Endometrial microvascular endothelial cells (primary cell): ENCODE data around the gene GLRA1. TPM values are rescaled to one million over a fixed set of nuclear protein-coding genes. Genes with fewer than 3 reads are reported as not detected.
"Not testable (repeated sequence)": the region's sequence is repeated elsewhere in the genome, so short reads cannot be mapped to it uniquely, and the experiment has no call there.

Experiments
- in situ Hi-C: cut with HindIII; loops from 2 replicates; pipeline ENCODE4 v1.10.0; 2017; ENCODE audit warnings: low sequenced_read_pairs, low pct_unique_long_range_greater_than_20kb; ENCODE audit errors: inconsistent ontology term
- total RNA-seq: library from RNA; depleted of rRNA; stranded (reverse); fragments of >200 nt; gene quantifications from one replicate; pipeline ENCODE4 v1.2.3, GENCODE V29; 2015; ENCODE audit errors: inconsistent ontology term

Gene GLRA1
- total RNA-seq, 1 donor from 2014 or later, result not detected

DNA sequence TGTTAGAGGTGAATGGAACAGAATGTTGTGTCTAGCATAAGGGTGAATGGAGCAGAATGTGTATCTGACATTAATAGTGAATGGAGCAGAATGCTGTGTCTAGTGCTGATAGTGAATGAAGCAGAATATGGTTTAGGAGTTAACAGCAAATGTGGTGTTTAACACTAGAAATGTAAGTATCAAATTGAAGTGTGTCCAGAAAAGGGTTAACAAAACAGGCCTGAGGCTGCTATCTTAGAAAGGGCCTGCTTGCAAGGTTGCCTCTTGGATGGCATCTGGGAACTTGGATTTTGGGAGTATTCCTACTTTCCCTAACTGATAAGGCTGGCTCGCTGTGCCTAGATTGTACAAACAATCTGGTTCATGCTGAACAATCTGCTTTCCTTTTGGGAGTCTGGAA is 76.8 kb downstream of the GLRA1 start:
- in situ Hi-C loops, result no loop called here

- in situ Hi-C loops, result no loop called here
These were observed 77.9 kb downstream of the GLRA1 start for GRCh38 chr5:151846765-151847164.

GRCh38 chr5:151832843-151833242 is 91.8 kb downstream of the GLRA1 start:
- in situ Hi-C loops, result not testable (repeated sequence)

DNA sequence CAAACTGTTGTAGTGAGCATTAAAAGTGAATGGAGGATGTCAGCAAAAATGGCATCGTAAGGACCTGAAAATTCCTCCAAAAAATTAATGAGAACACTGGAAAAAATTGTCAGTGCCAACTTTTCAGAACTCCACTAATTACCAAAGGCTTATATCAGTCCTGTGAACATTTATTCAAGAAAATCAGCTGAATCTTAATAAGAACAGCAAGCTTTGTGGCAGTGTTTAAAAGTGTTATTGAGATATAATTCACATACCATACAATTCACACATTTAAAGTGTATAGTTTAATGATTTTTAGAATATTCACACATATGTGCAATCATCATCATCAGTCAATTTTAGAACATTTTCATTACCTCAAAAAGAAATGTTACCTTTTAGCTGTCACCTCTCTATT is 95.3 kb downstream of the GLRA1 start:
- in situ Hi-C loops, result no loop called here

DNA sequence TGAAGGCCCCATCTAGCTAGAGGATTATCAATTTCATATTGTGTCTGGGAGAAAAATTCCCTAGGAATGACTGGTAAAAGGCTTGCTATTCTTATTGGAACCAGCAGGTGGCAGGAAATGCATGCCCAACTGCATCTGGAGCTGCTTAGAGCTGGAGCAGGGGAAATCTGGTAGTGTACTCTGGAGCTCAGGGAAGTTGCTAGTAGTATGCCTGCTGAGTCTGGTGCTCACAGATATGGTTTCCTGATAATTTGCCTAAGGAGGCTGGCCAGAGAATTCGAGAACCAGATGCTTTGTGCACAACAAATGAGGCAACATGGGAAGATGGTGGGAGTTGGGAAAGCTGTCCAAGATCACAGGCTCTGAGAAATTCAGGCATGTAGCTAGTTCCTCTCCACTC is 99.2 kb downstream of the GLRA1 start:
- in situ Hi-C loops, result no loop called here

- in situ Hi-C loops, result no loop called here
These were observed 102.5 kb downstream of the GLRA1 start for GRCh38 chr5:151822141-151822540.

- in situ Hi-C loops, result no loop called here
These were observed 103.7 kb downstream of the GLRA1 start for GRCh38 chr5:151820903-151821302.

- in situ Hi-C loops, result no loop called here
These were observed 104.4 kb downstream of the GLRA1 start for GRCh38 chr5:151820271-151820670.

DNA sequence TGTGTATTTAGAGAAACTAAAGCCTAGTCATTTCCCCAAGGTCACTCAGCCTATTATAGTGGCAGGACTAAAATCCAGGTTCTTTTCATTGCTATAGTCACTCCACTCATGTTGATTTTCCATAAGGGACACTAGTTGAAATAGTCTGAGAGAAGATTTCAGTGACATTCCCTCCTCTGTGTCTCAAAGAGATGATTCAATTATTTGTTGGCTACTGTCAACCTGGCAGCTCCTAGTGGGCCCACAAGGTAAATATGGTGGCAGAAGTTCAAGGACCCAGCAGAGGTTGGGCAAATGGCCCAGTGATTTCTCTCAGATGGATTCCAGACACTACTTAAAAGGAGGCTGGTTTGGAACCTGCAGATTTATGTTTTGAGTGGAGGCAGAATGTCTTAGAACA is 104.8 kb downstream of the GLRA1 start:
- in situ Hi-C loops, result no loop called here

- in situ Hi-C loops, result no loop called here
These were observed 109.6 kb downstream of the GLRA1 start for GRCh38 chr5:151815051-151815450.

DNA sequence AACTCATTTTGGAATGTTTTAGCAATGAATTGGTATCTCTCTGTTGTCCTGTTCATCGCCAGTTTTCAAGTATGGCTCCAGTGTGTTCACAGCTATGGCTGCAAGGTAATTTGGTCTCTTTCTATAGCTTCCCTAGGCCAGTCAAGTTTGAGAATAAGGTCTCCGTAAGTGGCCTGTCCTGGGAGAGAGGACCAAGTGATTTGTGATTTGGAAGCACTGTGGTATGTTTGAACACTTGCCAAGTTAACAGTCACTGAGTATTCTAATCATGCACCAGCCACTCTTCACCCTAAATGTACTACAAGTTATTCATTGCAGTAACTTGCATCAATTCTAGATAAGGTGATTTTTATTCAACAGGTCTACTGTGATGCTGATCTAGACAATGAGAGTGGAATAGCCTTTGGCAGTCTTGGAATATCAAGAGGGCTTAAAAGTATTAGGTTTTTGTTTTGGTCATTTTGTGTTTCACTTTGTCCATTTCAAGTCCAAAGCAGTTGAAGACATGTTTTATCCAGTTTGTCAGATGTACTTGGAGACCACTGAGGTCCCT is 111.8 kb downstream of the GLRA1 start:
- in situ Hi-C loops, result no loop called here

- in situ Hi-C loops, result no loop called here
These were observed 112.9 kb downstream of the GLRA1 start for GRCh38 chr5:151811593-151812321.

GRCh38 chr5:151810897-151811296 is 113.8 kb downstream of the GLRA1 start:
- in situ Hi-C loops, result no loop called here

DNA sequence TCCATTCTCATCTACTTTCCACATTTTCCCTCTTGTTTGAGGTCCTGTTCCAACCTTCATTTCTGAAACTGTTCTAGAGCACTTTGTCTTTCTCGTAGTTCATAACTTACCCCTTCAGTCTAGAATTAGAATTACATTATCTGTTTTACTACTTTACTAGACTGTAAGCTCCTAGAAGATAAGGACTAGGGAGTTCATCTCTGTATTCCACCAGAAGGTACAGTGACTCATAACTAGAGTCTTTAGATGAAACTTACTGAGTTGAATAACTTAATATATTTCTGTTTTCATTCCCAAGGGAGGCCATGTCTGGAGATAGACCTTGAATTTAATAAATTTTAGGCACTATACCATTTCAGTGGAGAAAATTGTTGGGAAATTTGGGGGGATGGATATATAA is 114.2 kb downstream of the GLRA1 start:
- in situ Hi-C loops, result no loop called here

DNA sequence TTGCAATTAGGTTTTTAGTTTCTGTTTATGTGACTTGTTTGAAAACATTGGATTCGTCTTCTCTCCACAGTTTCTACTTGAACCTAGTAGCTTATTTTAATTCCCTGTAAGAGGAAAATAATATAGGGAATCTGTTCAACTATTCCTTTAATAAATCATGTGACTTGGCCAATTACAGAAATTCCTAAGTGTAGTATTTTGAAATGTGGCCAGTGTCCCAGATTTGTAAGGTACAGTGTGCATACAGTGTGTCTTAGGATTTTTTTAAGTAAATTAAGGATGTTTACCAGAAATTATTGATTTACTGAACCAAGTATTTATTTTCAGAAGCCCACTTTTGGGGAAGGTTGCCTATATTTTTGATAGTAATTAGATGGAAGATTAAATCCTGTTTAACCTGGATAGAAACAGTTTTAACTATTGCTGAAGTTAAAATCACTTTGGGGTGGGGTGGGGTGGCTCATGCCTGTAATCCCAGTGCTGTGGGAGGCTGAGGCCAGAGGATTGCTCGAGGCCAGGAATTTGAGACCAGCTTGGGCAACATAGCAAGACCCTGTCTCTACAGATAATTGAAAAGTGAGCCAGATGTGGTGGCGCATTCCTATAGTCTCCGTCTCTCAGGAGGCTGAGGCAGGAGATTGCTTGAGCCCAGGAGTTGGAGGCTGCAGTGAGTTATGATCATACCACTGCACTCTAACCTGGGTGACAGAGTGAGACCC is 116.0 kb downstream of the GLRA1 start:
- in situ Hi-C loops, result no loop called here

GRCh38 chr5:151805414-151806223 is 119.0 kb downstream of the GLRA1 start:
- in situ Hi-C loops, result no loop called here

DNA sequence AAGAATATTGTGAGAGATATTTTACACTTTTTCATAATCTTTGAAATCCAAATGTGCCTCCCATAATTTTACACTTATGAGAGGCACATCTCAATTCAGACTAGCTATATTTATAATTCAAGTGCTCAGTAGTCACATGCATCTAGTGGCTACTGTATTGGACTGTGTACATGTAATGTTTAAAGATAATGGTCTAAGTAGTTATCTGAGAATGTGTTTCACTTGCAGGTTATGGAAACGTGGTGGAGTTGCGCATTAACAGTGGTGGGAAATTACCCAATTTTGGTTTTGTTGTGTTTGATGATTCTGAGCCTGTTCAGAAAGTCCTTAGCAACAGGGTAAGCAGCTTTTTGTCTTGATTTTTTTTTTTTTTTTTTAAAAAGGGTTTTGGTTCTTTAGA is 124.1 kb downstream of the GLRA1 start:
- in situ Hi-C loops, result no loop called here

GRCh38 chr5:151799407-151799806 is 125.2 kb downstream of the GLRA1 start:
- in situ Hi-C loops, result no loop called here

DNA sequence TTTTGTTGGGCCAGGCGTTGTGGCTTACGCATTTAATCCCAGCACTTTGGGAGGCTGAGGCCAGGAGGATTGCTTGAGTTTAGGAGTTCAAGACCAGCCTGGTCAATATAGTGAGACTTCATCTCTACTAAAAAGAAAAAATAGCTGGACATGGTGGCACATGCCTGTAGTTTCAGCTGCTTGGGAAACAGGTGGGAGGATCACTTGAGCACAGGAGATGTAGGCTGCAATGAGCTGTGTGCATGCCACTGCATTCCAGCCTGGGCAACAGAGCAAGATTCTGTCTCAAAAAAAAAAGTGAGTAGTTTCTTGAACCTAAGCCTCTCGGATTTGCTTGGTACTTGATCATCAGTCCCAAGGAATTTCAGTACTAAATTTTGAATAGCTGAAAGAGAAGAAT is 126.0 kb downstream of the GLRA1 start:
- in situ Hi-C loops, result no loop called here
